H1 (cell line): ENCODE results near the gene ANK3. TPM values are rescaled to one million over a fixed set of nuclear protein-coding genes. Genes with fewer than 3 reads are reported as not detected.

Experiments used
- CTCF ChIA-PET: fragments of 300-600 bp; sonication (Branson Sonifier 250); formaldehyde crosslinking; loops from one replicate; lab custom pipeline; 2021; ENCODE audit not compliant: partially characterized antibody; lab: Charles Lee
- POLR2A ChIA-PET: fragments of 300-600 bp; sonication (Branson Sonifier 250); formaldehyde crosslinking; loops from one replicate; lab custom pipeline; 2021; ENCODE audit warnings: inconsistent platforms; ENCODE audit not compliant: partially characterized antibody; lab: Charles Lee
- DNase-seq, 2 experiments: peaks; one replicate each; pipeline versions ENCODE4 v3.0.0 to v3.0.0-alpha.2; 2010 to 2022; ENCODE audit warnings: low spot score in 2 of 2, low read depth in 1 of 2, mixed read lengths in 1 of 2
- FAIRE-seq: peaks from 2 replicates; lab custom pipeline; 2011; peaks lifted over from hg19 to GRCh38; lab: Jason Lieb, UNC
- H2AFZ ChIP-seq: 2 replicates; pipeline ENCODE4 v1.8.1; 2012; ENCODE audit warnings: low read length, inconsistent platforms
- H2AK5ac ChIP-seq: 2 replicates; pipeline ENCODE4 v1.6.1; 2013; ENCODE audit warnings: low read depth, low read length
- H2BK120ac ChIP-seq: replicated peaks from 2 replicates; pipeline ENCODE3; 2013; ENCODE audit warnings: low read depth, low read length, inconsistent platforms
- H2BK12ac ChIP-seq: 2 replicates; pipeline ENCODE4 v1.6.1; 2013; ENCODE audit warnings: low read depth, low read length
- H2BK15ac ChIP-seq: 2 replicates; pipeline ENCODE4 v1.6.1; 2013; ENCODE audit warnings: low read length
- H2BK20ac ChIP-seq: 2 replicates; pipeline ENCODE4 v1.6.1; 2013; ENCODE audit warnings: low read length
- H2BK5ac ChIP-seq: 2 replicates; pipeline ENCODE4 v1.6.1; 2013; ENCODE audit warnings: low read depth, low read length
- H3K14ac ChIP-seq: 2 replicates; pipeline ENCODE4 v1.6.1; 2013; ENCODE audit warnings: inconsistent platforms; ENCODE audit not compliant: insufficient read length
- H3K18ac ChIP-seq: 2 replicates; pipeline ENCODE4 v1.6.1; 2013; ENCODE audit warnings: low read length; ENCODE audit errors: extremely low read depth
- H3K23ac ChIP-seq: 2 replicates; pipeline ENCODE4 v1.6.1; 2013; ENCODE audit warnings: inconsistent platforms; ENCODE audit not compliant: insufficient read length
- H3K23me2 ChIP-seq: 2 replicates; pipeline ENCODE4 v1.6.1; 2013; ENCODE audit warnings: low read depth, low read length
- H3K27ac ChIP-seq: 2 replicates; pipeline ENCODE4 v1.6.1; 2011; ENCODE audit warnings: low read depth, low read length, inconsistent platforms
- H3K27me3 ChIP-seq, 4 experiments: replicated peaks in 1 of 4; 1 replicate in 1 of 4; 2 replicates in 3 of 4; pipeline versions ENCODE4 v1.6.1 to v1.8.1; 2011 to 2013; ENCODE audit warnings: low read length in 3 of 4, mild to moderate bottlenecking in 3 of 4, inconsistent platforms in 2 of 4, mixed read lengths in 2 of 4, moderate library complexity in 1 of 4; ENCODE audit not compliant: control insufficient read depth in 3 of 4, insufficient read depth in 3 of 4; ENCODE audit errors: extremely low read depth in 1 of 4
- H3K36me3 ChIP-seq, 4 experiments: 2 replicates each; pipeline versions ENCODE4 v1.6.1 to v1.8.1; 2011 to 2013; ENCODE audit warnings: mild to moderate bottlenecking in 4 of 4, low read length in 3 of 4, moderate library complexity in 2 of 4, control low read depth in 1 of 4, inconsistent platforms in 1 of 4; ENCODE audit not compliant: insufficient read depth in 4 of 4, control insufficient read depth in 2 of 4
- H3K4ac ChIP-seq: replicated peaks from 2 replicates; pipeline ENCODE3; 2013; ENCODE audit warnings: low read length, low read depth, mixed read lengths, inconsistent platforms; ENCODE audit not compliant: insufficient read length
- H3K4me1 ChIP-seq, 4 experiments: replicated peaks in 1 of 4; 1 replicate in 1 of 4; 2 replicates in 3 of 4; pipeline versions ENCODE4 v1.6.1 to v1.8.1; 2011 to 2013; ENCODE audit warnings: low read length in 3 of 4, inconsistent platforms in 2 of 4, mixed read lengths in 1 of 4; ENCODE audit not compliant: insufficient read depth in 4 of 4, control insufficient read depth in 3 of 4
- H3K4me2 ChIP-seq, 2 experiments: 2 replicates each; pipeline versions ENCODE4 v1.6.1 to v1.8.1; 2011 to 2013; ENCODE audit warnings: low read depth in 2 of 2, low read length in 2 of 2, control low read depth in 1 of 2, inconsistent platforms in 1 of 2, mild to moderate bottlenecking in 1 of 2; ENCODE audit not compliant: insufficient read depth in 1 of 2
- H3K4me3 ChIP-seq, 4 experiments: fragments of 200-600, 300-600 bp in 1 of 4; sonication (generic), shearing (Covaris generic), sonication (Bioruptor Twin) in 1 of 4; 2 replicates each; pipeline versions ENCODE4 v1.5.1 to v1.8.1; 2011 to 2016; ENCODE audit warnings: low read length in 4 of 4, low read depth in 3 of 4, control low read depth in 2 of 4, inconsistent platforms in 2 of 4, mild to moderate bottlenecking in 2 of 4, mixed read lengths in 1 of 4, moderate library complexity in 1 of 4; ENCODE audit not compliant: insufficient read depth in 2 of 4; ENCODE audit errors: extremely low read depth in 1 of 4
- H3K56ac ChIP-seq: replicated peaks from 2 replicates; pipeline ENCODE3; 2013; ENCODE audit warnings: low read depth, mild to moderate bottlenecking, mixed read lengths, low read length, inconsistent platforms; ENCODE audit not compliant: insufficient read length
- H3K79me1 ChIP-seq: 2 replicates; pipeline ENCODE4 v1.6.1; 2013; ENCODE audit warnings: low read depth, low read length, control low read depth
- H3K79me2 ChIP-seq, 2 experiments: 2 replicates each; pipeline versions ENCODE4 v1.6.1 to v1.8.1; 2012 to 2013; ENCODE audit warnings: low read length in 2 of 2, mild to moderate bottlenecking in 2 of 2, inconsistent platforms in 1 of 2; ENCODE audit not compliant: insufficient read depth in 2 of 2, control insufficient read depth in 1 of 2
- H3K9ac ChIP-seq, 4 experiments: replicated peaks in 1 of 4; 1 replicate in 1 of 4; 2 replicates in 3 of 4; pipeline versions ENCODE4 v1.6.1 to v1.8.1; 2011 to 2013; ENCODE audit warnings: low read depth in 3 of 4, low read length in 3 of 4, control low read depth in 2 of 4, mild to moderate bottlenecking in 2 of 4, moderate library complexity in 2 of 4, inconsistent platforms in 1 of 4; ENCODE audit errors: extremely low read depth in 1 of 4
- H3K9me3 ChIP-seq, 2 experiments: 2 replicates each; pipeline versions ENCODE4 v1.6.1 to v1.8.1; 2012 to 2013; ENCODE audit warnings: mild to moderate bottlenecking in 2 of 2, moderate library complexity in 2 of 2, control low read depth in 1 of 2, inconsistent platforms in 1 of 2, low read depth in 1 of 2, low read length in 1 of 2, mixed read lengths in 1 of 2; ENCODE audit not compliant: insufficient read depth in 2 of 2
- H4K20me1 ChIP-seq, 2 experiments: replicated peaks in 1 of 2; 2 replicates each; pipeline versions ENCODE3 to v1.8.1; 2011 to 2013; ENCODE audit warnings: inconsistent platforms in 2 of 2, low read length in 2 of 2, mild to moderate bottlenecking in 1 of 2; ENCODE audit not compliant: insufficient read depth in 2 of 2, control insufficient read depth in 1 of 2
- H4K5ac ChIP-seq: 2 replicates; pipeline ENCODE4 v1.6.1; 2013; ENCODE audit warnings: low read length, low read depth, mixed read lengths, inconsistent platforms; ENCODE audit not compliant: insufficient read length
- H4K8ac ChIP-seq: 2 replicates; pipeline ENCODE4 v1.8.0; 2013; ENCODE audit warnings: mild to moderate bottlenecking, moderate library complexity, low read length, inconsistent platforms; ENCODE audit not compliant: insufficient read depth; ENCODE audit errors: extremely low read depth
- H4K91ac ChIP-seq: replicated peaks from 2 replicates; pipeline ENCODE3; 2013; ENCODE audit warnings: low read length, mixed read lengths, inconsistent platforms; ENCODE audit not compliant: insufficient read length
- ATF3 ChIP-seq: IDR thresholded peaks from 2 replicates; pipeline ENCODE4 v1.6.1; 2011; ENCODE audit warnings: low read depth, mild to moderate bottlenecking, low read length; ENCODE audit not compliant: insufficient read depth
- RBBP5 ChIP-seq: IDR thresholded peaks from 2 replicates; pipeline ENCODE4 v1.7.1; 2012; ENCODE audit warnings: low read depth, mild to moderate bottlenecking, inconsistent platforms, low read length, moderate library complexity, borderline replicate concordance
- RFX5 ChIP-seq: IDR thresholded peaks from 2 replicates; pipeline ENCODE4 v1.6.1; 2011; ENCODE audit warnings: low read depth, low read length, improper control_type of control experiment, borderline replicate concordance
- SIRT6 ChIP-seq: IDR thresholded peaks from one replicate; pipeline ENCODE4 v1.7.1; 2012; ENCODE audit warnings: low read length, inconsistent platforms
- SRF ChIP-seq: IDR thresholded peaks from 2 replicates; pipeline ENCODE4 v1.6.1; 2011; ENCODE audit warnings: mild to moderate bottlenecking, low read depth, low read length, moderate library complexity
- TEAD4 ChIP-seq: IDR thresholded peaks from 2 replicates; pipeline ENCODE4 v1.6.1; 2012; ENCODE audit warnings: low read depth, low read length, inconsistent platforms, mixed read lengths
- polyA plus RNA-seq, 7 experiments: library from polyadenylated mRNA; depleted of rRNA in 3 of 7; stranded (reverse) in 5 of 7; unstranded in 2 of 7; fragments of >200 nt in 5 of 7; fragments of 200-250 nt in 2 of 7; gene quantifications; 1 replicate in 5 of 7; 2 replicates in 1 of 7; 4 replicates in 1 of 7; pipeline versions ENCODE4 v1.2.1 to v1.2.3, GENCODE V29; 2011 to 2013; ENCODE audit warnings: missing spikeins in 2 of 7, mixed read lengths in 2 of 7
- total RNA-seq: library from RNA; stranded (reverse); fragmentation: NEBNext Ultra II Directional; extraction: Animal tissue kit (Norgen Biotek cat#: 25700); gene quantifications from 2 replicates; pipeline ENCODE4 v1.2.1, GENCODE V29; 2021

The ANK3 gene
- total and polyA plus RNA-seq, 2 of the 8 experiments (the other 6 are each of a cell fraction or from before 2014, with no cell fraction given) = 18.1 to 67.9 TPM

GRCh38 chr10:60138026-60138425 is 251.6 kb downstream of the ANK3 start:
- no peak for DNase-seq
- H3K36me3 ChIP-seq = peaks cover 0 to 3% (median 0%) of the 10 kb centered on the region in 4 experiments; a peak in 1 of 8 replicates
- no peaks in the 10 kb centered on the region for H4K20me1 ChIP-seq
- H3K9ac ChIP-seq = peak overlapping the region in 1 of 4 experiments; percentile 34; a peak in 1 of 7 replicates
- no peaks in the 10 kb centered on the region for H3K9me3 ChIP-seq
- H3K4ac ChIP-seq = no peak overlapping the region
- peaks cover 4% of the 10 kb centered on the region for H3K23me2 ChIP-seq
- no peak overlapping the region for H4K8ac ChIP-seq
- H2AK5ac ChIP-seq = no peak overlapping the region
- no peaks in the 10 kb centered on the region for H3K27me3 ChIP-seq
- no peak overlapping the region for H4K91ac ChIP-seq
- no peak overlapping the region for H2BK20ac ChIP-seq
- peaks cover 0 to 16% of the 10 kb centered on the region in 2 experiments; a peak in 2 of 4 replicates for H3K79me2 ChIP-seq
- TF ChIP-seq RFX5 (no peak), SIRT6 (no peak), TEAD4 (no peak), RBBP5 (no peak), SRF (no peak), ATF3 (no peak)
- POLR2A ChIA-PET = no interaction called here
- no peak overlapping the region for H2BK5ac ChIP-seq
- no peak overlapping the region for H3K14ac ChIP-seq
- H2BK15ac ChIP-seq = no peak overlapping the region
- no peak for FAIRE-seq
- H2AFZ ChIP-seq = no peak overlapping the region
- H3K23ac ChIP-seq = no peak overlapping the region
- no peak overlapping the region for H2BK120ac ChIP-seq
- H3K4me3 ChIP-seq = peak overlapping the region in 1 of 4 experiments; percentile 78; a peak in 2 of 8 replicates
- no peak overlapping the region for H3K18ac ChIP-seq
- H3K79me1 ChIP-seq = no peaks in the 10 kb centered on the region
- peaks cover 0 to 10% (median 4%) of the 10 kb centered on the region in 4 experiments; a peak in 2 of 7 replicates for H3K4me1 ChIP-seq
- CTCF ChIA-PET = interaction anchor here (0.6 to 1.9 kb wide), 7 partner anchors 14 to 620 kb away, joined by 3 to 4 read pairs (median 3); no protein-coding TSS in a partner anchor
- H4K5ac ChIP-seq = no peak overlapping the region
- peak overlapping the region in 1 of 2 experiments; percentile 93; a peak in 2 of 4 replicates for H3K4me2 ChIP-seq
- H3K56ac ChIP-seq = no peak overlapping the region
- no peak overlapping the region for H3K27ac ChIP-seq
- H2BK12ac ChIP-seq = no peak overlapping the region
